Loucy (cell line): ENCODE data around the gene PDE3B.

Experiments used
- EZH2phosphoT487 ChIP-seq: fragments of 200-600 bp; IDR thresholded peaks from 2 replicates; pipeline ENCODE4 v1.6.1; 2018; ENCODE audit warnings: antibody characterized with exemption, mild to moderate bottlenecking, moderate library complexity, borderline replicate concordance
- TF ChIP-seq, protein P1 (sequence below): fragments of 200-600 bp; sonication (generic); conservative IDR thresholded peaks from 2 replicates; pipeline ENCODE4 v1.5.1; 2014; ENCODE audit warnings: mild to moderate bottlenecking, antibody characterized with exemption, low read length

DNA sequence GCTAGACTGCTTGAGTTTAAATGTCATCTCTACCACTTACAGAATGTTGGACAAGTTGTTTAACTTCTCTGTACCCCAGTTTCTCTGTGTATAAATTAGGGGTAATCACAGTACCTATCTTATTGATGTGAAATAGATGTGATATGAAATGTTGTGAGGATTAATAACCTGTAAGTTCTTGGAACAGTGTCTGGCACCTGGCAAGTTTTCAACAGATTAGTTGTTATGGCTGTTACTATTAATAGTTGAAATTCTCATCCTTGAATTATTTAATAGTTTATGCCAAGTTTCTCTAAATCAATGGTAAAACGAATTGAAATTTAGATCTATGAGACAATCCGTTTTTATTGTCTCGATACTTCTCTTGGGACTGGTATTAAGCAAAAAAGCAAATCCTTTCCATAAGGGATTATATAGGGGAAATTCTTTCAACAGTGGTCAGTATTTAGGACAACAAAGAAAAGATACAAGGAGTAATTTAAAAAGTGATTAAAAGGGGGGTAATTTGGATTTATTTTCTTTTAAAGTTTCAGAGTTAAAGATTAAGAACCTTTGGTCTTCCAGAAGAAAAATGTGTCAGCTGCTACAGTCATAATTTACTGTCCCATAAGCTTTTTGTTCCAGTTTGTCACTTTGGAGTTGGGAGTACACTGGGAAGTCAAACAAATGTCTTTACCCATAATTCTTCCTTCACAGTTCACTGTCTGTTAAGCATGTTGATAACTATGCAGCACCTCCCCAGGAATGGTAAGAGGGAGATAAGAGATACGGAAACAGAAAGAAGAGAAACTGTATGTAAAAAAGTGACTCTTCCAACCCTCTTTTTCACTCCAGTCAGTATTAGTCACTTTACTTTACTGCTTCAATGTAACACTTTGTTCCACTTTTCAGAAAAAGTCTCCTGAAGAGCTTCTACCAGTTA is 13.2 kb downstream of the PDE3B start:
- TF ChIP-seq, protein P1, sequence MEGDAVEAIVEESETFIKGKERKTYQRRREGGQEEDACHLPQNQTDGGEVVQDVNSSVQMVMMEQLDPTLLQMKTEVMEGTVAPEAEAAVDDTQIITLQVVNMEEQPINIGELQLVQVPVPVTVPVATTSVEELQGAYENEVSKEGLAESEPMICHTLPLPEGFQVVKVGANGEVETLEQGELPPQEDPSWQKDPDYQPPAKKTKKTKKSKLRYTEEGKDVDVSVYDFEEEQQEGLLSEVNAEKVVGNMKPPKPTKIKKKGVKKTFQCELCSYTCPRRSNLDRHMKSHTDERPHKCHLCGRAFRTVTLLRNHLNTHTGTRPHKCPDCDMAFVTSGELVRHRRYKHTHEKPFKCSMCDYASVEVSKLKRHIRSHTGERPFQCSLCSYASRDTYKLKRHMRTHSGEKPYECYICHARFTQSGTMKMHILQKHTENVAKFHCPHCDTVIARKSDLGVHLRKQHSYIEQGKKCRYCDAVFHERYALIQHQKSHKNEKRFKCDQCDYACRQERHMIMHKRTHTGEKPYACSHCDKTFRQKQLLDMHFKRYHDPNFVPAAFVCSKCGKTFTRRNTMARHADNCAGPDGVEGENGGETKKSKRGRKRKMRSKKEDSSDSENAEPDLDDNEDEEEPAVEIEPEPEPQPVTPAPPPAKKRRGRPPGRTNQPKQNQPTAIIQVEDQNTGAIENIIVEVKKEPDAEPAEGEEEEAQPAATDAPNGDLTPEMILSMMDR = no peak
- no peak for TF ChIP-seq EZH2phosphoT487
